AG09319 (cell line): ENCODE measurements around the gene SNED1.

Experiments
- DNase-seq: peaks from one replicate; pipeline ENCODE4 v3.0.0-alpha.2; 2010; ENCODE audit warnings: low read depth; ENCODE audit errors: extremely low read depth
- TF ChIP-seq, protein P1 (sequence below): IDR thresholded peaks from 2 replicates; pipeline ENCODE4 v1.5.1; 2011; ENCODE audit warnings: low read depth, mild to moderate bottlenecking, inconsistent platforms, low read length, moderate library complexity

Gene SNED1

GRCh38 chr2:241050624-241051577 is 52.5 kb downstream of the SNED1 start:
- TF ChIP-seq, protein P1, sequence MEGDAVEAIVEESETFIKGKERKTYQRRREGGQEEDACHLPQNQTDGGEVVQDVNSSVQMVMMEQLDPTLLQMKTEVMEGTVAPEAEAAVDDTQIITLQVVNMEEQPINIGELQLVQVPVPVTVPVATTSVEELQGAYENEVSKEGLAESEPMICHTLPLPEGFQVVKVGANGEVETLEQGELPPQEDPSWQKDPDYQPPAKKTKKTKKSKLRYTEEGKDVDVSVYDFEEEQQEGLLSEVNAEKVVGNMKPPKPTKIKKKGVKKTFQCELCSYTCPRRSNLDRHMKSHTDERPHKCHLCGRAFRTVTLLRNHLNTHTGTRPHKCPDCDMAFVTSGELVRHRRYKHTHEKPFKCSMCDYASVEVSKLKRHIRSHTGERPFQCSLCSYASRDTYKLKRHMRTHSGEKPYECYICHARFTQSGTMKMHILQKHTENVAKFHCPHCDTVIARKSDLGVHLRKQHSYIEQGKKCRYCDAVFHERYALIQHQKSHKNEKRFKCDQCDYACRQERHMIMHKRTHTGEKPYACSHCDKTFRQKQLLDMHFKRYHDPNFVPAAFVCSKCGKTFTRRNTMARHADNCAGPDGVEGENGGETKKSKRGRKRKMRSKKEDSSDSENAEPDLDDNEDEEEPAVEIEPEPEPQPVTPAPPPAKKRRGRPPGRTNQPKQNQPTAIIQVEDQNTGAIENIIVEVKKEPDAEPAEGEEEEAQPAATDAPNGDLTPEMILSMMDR, result no peak
- DNase-seq, result no peak

DNA sequence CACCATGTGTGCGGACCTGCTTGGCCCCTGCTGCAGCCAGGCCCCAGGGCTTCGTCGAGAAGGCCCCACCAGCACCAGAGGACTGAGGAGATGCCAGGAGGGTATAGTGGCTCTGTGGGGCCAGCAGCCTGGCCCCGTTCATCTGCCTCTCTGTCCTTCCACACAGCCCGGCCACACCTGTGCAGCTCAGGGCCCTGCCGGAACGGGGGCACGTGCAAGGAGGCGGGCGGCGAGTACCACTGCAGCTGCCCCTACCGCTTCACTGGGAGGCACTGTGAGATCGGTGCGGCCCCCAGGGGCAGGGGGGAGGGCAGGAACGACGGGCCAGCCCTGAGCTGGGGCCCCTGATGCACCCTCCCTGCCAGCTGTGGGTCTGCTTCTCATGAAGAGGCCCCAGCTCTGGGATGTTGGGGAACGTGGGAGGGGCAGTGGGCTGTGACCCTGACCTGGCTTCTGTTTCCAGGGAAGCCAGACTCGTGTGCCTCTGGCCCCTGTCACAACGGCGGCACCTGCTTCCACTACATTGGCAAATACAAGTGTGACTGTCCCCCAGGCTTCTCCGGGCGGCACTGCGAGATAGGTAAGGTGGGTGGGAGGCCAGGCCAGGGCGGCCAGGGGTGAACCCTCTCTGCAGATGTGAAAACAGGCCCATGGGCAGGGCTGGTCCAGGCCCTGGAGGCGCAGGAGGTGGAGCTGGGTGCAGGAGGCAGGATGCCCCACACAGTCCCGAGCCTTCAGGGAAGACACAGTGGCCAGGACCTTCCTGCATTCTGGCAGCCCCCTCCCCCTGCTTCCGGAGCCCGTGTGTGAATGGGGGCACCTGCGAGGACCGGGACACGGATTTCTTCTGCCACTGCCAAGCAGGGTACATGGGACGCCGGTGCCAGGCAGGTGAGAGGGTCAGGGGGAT is 53.4 kb downstream of the SNED1 start:
- no peak for DNase-seq
- TF ChIP-seq, protein P1, result no peak

- no peak for DNase-seq
- TF ChIP-seq, protein P1, result no peak
These were observed 54.4 kb downstream of the SNED1 start for GRCh38 chr2:241052677-241053360.

- TF ChIP-seq, protein P1, result no peak
- DNase-seq, result no peak
These were observed 55.3 kb downstream of the SNED1 start for GRCh38 chr2:241053576-241054251.

DNA sequence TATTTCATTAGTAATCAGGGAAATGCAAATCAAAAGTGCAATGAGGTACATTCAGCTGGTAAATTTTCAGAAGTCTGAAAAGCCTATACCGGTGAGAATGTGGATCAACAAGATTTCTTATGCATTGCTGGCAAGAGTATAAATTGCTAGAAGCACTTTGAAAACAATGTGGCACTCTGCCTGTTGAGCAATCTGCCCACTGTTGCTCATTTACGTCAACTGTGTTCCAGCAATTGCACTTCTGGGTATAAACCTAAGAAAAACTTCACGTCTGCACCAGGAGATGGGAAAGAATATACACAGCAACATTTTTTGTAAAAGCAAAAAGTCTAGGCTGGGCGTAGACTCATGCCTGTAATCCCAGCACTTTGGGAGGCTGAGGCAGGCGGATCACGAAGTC is 62.9 kb downstream of the SNED1 start:
- TF ChIP-seq, protein P1, result no peak
- DNase-seq, result peak; percentile 12

- no peak for DNase-seq
- TF ChIP-seq, protein P1, result no peak
These were observed 64.1 kb downstream of the SNED1 start for GRCh38 chr2:241062389-241063092.
